ENCODE results near the gene KLHL29.

The KLHL29 gene

GRCh38 chr2:23640711-23641110 is 255.7 kb downstream of the KLHL29 start:
- H3K9ac ChIP-seq (ENCODE audit: low read depth, low read length, poor library complexity, severe bottlenecking) = no peak overlapping the region
- TF ChIP-seq EZH2phosphoT487 (IDR thresholded peaks at IDR 0.05; ENCODE audit: borderline replicate concordance) (no peak), CTCF (conservative IDR thresholded peaks at IDR 0.05; ENCODE audit: low read length) (no peak)
- no peak overlapping the region for H3K4me2 ChIP-seq (ENCODE audit: low read depth, low read length, poor library complexity, severe bottlenecking)
- no peaks in the 10 kb centered on the region for H3K9me3 ChIP-seq (ENCODE audit: insufficient read depth, low read depth, low read length)
- H3K9me2 ChIP-seq (replicated peaks; ENCODE audit: low read depth, low read length) = no peaks in the 10 kb centered on the region
- H2AFZ ChIP-seq (ENCODE audit: low read length) = no peak overlapping the region
- H3K36me3 ChIP-seq (ENCODE audit: insufficient read depth, low read length) = no peaks in the 10 kb centered on the region
- no peaks in the 10 kb centered on the region for H3F3A ChIP-seq (ENCODE audit: low read depth)
- H3K79me2 ChIP-seq (ENCODE audit: insufficient read depth, low read length) = no peaks in the 10 kb centered on the region
- H3K27me3 ChIP-seq (ENCODE audit: insufficient read depth, low read length, poor library complexity, severe bottlenecking) = no peaks in the 10 kb centered on the region
- H4K20me1 ChIP-seq (ENCODE audit: insufficient read depth, low read length, poor library complexity, severe bottlenecking) = no peaks in the 10 kb centered on the region
- no peak overlapping the region for H3K4me3 ChIP-seq (ENCODE audit: low read length, poor library complexity, severe bottlenecking)
- no peaks in the 10 kb centered on the region for H3K4me1 ChIP-seq (ENCODE audit: insufficient read depth, low read length, poor library complexity, severe bottlenecking)

GRCh38 chr2:23642516-23642915 is 257.5 kb downstream of the KLHL29 start:
- Histone ChIP-seq H4K20me1 (ENCODE audit: insufficient read depth, low read length, poor library complexity, severe bottlenecking) (no peaks in the 10 kb centered on the region), H3K4me1 (ENCODE audit: insufficient read depth, low read length, poor library complexity, severe bottlenecking) (no peaks in the 10 kb centered on the region), H2AFZ (ENCODE audit: low read length) (no peak overlapping the region), H3F3A (ENCODE audit: low read depth) (no peaks in the 10 kb centered on the region), H3K9me3 (ENCODE audit: insufficient read depth, low read depth, low read length) (no peaks in the 10 kb centered on the region), H3K79me2 (ENCODE audit: insufficient read depth, low read length) (no peaks in the 10 kb centered on the region), H3K27me3 (ENCODE audit: insufficient read depth, low read length, poor library complexity, severe bottlenecking) (no peaks in the 10 kb centered on the region), H3K9me2 (replicated peaks; ENCODE audit: low read depth, low read length) (no peaks in the 10 kb centered on the region), H3K9ac (ENCODE audit: low read depth, low read length, poor library complexity, severe bottlenecking) (no peak overlapping the region), H3K4me3 (ENCODE audit: low read length, poor library complexity, severe bottlenecking) (no peak overlapping the region), H3K36me3 (ENCODE audit: insufficient read depth, low read length) (no peaks in the 10 kb centered on the region), H3K4me2 (ENCODE audit: low read depth, low read length, poor library complexity, severe bottlenecking) (no peak overlapping the region)
- TF ChIP-seq EZH2phosphoT487 (IDR thresholded peaks at IDR 0.05; ENCODE audit: borderline replicate concordance) (no peak), CTCF (conservative IDR thresholded peaks at IDR 0.05; ENCODE audit: low read length) (no peak)

GRCh38 chr2:23645230-23645808 is 260.3 kb downstream of the KLHL29 start:
- H3K4me3 ChIP-seq (ENCODE audit: low read length, poor library complexity, severe bottlenecking) = no peak overlapping the region
- no peak overlapping the region for H3K4me2 ChIP-seq (ENCODE audit: low read depth, low read length, poor library complexity, severe bottlenecking)
- TF ChIP-seq CTCF (conservative IDR thresholded peaks at IDR 0.05; ENCODE audit: low read length) (no peak), EZH2phosphoT487 (IDR thresholded peaks at IDR 0.05; ENCODE audit: borderline replicate concordance) (no peak)
- no peak overlapping the region for H3K9ac ChIP-seq (ENCODE audit: low read depth, low read length, poor library complexity, severe bottlenecking)
- H3K27me3 ChIP-seq (ENCODE audit: insufficient read depth, low read length, poor library complexity, severe bottlenecking) = no peaks in the 10 kb centered on the region
- no peak overlapping the region for H2AFZ ChIP-seq (ENCODE audit: low read length)
- no peaks in the 10 kb centered on the region for H3F3A ChIP-seq (ENCODE audit: low read depth)
- no peaks in the 10 kb centered on the region for H4K20me1 ChIP-seq (ENCODE audit: insufficient read depth, low read length, poor library complexity, severe bottlenecking)
- peaks cover 4% of the 10 kb centered on the region for H3K4me1 ChIP-seq (ENCODE audit: insufficient read depth, low read length, poor library complexity, severe bottlenecking)
- H3K9me2 ChIP-seq (replicated peaks; ENCODE audit: low read depth, low read length) = no peaks in the 10 kb centered on the region
- H3K9me3 ChIP-seq (ENCODE audit: insufficient read depth, low read depth, low read length) = no peaks in the 10 kb centered on the region
- no peaks in the 10 kb centered on the region for H3K36me3 ChIP-seq (ENCODE audit: insufficient read depth, low read length)
- H3K79me2 ChIP-seq (ENCODE audit: insufficient read depth, low read length) = no peaks in the 10 kb centered on the region

Data from Loucy (cell line).